Tibial artery (tissue), 4 donors: ENCODE results near the gene SKAP1.
A peak's percentile ranks its signal among the peaks of the same experiment; 100 is the strongest.

Source experiments
- DNase-seq, 2 donors: peaks; one replicate each; pipeline ENCODE4 v3.0.0-alpha.2; 2019
- H3K27ac ChIP-seq, 2 donors: fragments of 200-600 bp; sonication (generic) in 1 of 2; 1 replicate in 1 of 2; 2 replicates in 1 of 2; pipeline ENCODE4 v1.5.1; 2018 to 2019; ENCODE audit warnings: mild to moderate bottlenecking in 1 of 2
- H3K27me3 ChIP-seq, 2 donors: fragments of 200-600 bp; sonication (generic) in 1 of 2; one replicate each; pipeline versions ENCODE4 v1.5.1 to v1.6.0; 2016 to 2019
- H3K36me3 ChIP-seq, 3 donors: fragments of 200-600 bp; sonication (generic) in 2 of 3; one replicate each; pipeline ENCODE4 v1.5.1; 2016 to 2019; ENCODE audit warnings: mild to moderate bottlenecking in 2 of 3
- H3K4me1 ChIP-seq, 4 donors: fragments of 200-600 bp; sonication (generic) in 2 of 4; 1 replicate in 3 of 4; 2 replicates in 1 of 4; pipeline ENCODE4 v1.5.1; 2016 to 2019
- H3K4me3 ChIP-seq, 2 donors: fragments of 200-600 bp; sonication (generic) in 1 of 2; 1 replicate in 1 of 2; 2 replicates in 1 of 2; pipeline ENCODE4 v1.5.1; 2018 to 2019; ENCODE audit warnings: mild to moderate bottlenecking in 2 of 2
- H3K9me3 ChIP-seq, 3 donors: fragments of 200-600 bp; sonication (generic) in 1 of 3; one replicate each; pipeline ENCODE4 v1.5.1; 2016 to 2019
- intact Hi-C: fragments of 100-400 bp; cut with DNase I; formaldehyde crosslinking; loops from one replicate; pipeline ENCODE4 v1.15.0; 2023; ENCODE audit warnings: low total_unique reads
- TF ChIP-seq, protein P1 (sequence below), 2 experiments: fragments of 200-600 bp in 1 of 2; fragments of 450-650 bp in 1 of 2; IDR thresholded peaks; one replicate each; pipeline ENCODE4 v1.5.1; 2017 to 2019; ENCODE audit warnings: antibody characterized with exemption in 2 of 2, mild to moderate bottlenecking in 1 of 2, moderate library complexity in 1 of 2

SKAP1 gene

DNA sequence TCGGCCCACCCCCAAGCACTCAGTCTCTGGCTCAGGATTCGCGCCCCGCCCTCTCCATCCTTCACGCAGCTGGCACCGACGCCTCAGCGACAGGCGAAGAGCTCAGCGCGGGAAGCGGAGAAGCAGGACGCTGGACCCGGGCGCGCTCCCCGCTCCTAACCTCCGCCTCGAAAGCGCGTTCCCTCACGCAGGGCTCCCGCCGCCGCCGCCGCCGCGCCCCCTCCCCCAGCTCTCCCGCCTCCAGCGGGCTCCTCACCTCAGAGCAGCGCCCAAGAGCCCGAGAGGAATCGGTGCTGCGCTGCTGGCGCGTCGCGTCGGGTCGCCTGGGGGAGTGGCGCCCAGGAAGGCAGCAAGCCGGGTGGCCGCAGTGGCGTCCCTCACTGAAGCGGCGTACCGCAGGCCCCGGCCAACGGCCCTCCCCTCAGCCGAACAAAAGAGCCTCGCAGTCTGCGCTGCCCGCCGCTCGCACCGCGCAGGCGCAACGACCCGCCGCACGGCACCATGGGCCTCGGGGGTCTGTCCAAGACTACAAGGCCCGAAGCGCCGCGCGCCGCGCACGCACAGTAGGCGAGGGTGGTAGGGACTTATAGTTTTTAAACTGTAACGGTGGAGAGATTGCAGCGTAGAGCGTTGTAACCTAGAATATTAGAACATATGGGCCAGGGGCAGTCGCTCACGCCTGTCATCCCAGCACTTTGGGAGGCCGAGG is 328.8 kb downstream of the SKAP1 start, which contains the start of gene CBX1:
Gene CBX1 (minus strand): TSS at position 467 of the 709 bp plus-strand sequence. CDS start 24,474 bp downstream, outside the sequence.
- TF ChIP-seq, protein P1, sequence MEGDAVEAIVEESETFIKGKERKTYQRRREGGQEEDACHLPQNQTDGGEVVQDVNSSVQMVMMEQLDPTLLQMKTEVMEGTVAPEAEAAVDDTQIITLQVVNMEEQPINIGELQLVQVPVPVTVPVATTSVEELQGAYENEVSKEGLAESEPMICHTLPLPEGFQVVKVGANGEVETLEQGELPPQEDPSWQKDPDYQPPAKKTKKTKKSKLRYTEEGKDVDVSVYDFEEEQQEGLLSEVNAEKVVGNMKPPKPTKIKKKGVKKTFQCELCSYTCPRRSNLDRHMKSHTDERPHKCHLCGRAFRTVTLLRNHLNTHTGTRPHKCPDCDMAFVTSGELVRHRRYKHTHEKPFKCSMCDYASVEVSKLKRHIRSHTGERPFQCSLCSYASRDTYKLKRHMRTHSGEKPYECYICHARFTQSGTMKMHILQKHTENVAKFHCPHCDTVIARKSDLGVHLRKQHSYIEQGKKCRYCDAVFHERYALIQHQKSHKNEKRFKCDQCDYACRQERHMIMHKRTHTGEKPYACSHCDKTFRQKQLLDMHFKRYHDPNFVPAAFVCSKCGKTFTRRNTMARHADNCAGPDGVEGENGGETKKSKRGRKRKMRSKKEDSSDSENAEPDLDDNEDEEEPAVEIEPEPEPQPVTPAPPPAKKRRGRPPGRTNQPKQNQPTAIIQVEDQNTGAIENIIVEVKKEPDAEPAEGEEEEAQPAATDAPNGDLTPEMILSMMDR (IDR thresholded peaks at IDR 0.05): no peak
- DNase-seq: peak; percentile 93 to 95
- Histone ChIP-seq H3K36me3 (no peaks in the 10 kb centered on the region), H3K4me1 (peaks cover 0 to 18% (median 11%) of the 10 kb centered on the region in 4 donors), H3K9me3 (no peaks in the 10 kb centered on the region), H3K27me3 (no peaks in the 10 kb centered on the region), H3K4me3 (peak within 1 kb of the TSS; percentile 71 to 97), H3K27ac (peak within 1 kb of the TSS; percentile 83 to 94)
- intact Hi-C loops: loop anchor here (10.0 kb wide), 1 partner anchor 406 kb away; the partner anchor contains the start of gene TBKBP1

DNA sequence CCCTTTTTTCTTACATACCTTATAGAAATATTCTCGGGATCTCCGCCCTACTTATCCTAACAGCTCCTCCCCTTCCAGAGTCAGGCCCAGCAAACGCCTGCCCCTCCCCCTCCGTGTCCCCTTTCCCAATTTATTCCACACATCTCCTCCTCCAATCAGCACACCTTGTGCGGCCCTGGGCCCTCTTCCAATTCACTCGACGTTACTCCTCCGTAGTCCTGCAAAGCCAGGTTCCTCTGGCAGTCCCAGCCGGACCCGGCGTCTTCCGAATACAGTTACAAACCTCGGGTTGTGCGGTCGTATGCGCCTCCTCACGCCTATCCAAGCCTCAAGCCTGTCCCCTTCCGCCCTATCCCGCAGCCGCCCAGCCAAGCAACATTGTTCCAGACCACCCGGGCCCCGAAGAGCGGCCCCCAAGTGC is 329.4 kb downstream of the SKAP1 start:
- H3K9me3 ChIP-seq: no peaks in the 10 kb centered on the region

DNA sequence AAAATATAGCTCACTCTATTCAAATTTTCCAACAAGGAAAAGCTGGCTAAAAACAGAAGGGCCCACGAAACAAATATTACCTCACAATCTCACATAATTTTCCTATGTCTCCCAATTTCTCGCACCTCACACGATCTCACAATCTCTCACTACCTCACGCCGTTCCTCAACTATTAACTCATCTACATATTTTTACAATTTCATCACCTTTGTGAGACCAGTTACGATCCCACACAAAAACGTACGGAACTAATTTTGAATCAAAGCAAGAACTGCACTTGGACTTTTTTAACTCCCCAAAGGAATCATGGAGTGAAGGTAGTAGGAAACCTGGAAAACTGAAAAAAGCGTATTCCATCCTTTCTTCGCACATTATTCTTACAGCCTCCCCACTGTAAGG is 329.9 kb downstream of the SKAP1 start:
- Histone ChIP-seq H3K4me1 (peaks cover 0 to 18% (median 11%) of the 10 kb centered on the region in 4 donors), H3K27me3 (no peaks in the 10 kb centered on the region), H3K9me3 (no peaks in the 10 kb centered on the region), H3K4me3 (peak overlapping the region; percentile 71 to 97), H3K27ac (peak overlapping the region; percentile 83 to 94), H3K36me3 (peaks cover 0 to 8% (median 0%) of the 10 kb centered on the region in 3 donors)
- DNase-seq: no peak
- TF ChIP-seq, protein P1 (IDR thresholded peaks at IDR 0.05): no peak
- intact Hi-C loops: loop anchor here (10.0 kb wide), 1 partner anchor 405 kb away; the partner anchor contains the start of gene TBKBP1

More for the DNA sequence above, 329.4 kb downstream of the SKAP1 start:
- peaks cover 0 to 18% (median 11%) of the 10 kb centered on the region in 4 donors for H3K4me1 ChIP-seq
- no peaks in the 10 kb centered on the region for H3K27me3 ChIP-seq
- DNase-seq: peak; percentile 41 to 76
- peak overlapping the region; percentile 83 to 94 for H3K27ac ChIP-seq
- H3K36me3 ChIP-seq: peaks cover 0 to 5% (median 0%) of the 10 kb centered on the region in 3 donors
- TF ChIP-seq, protein P1 (IDR thresholded peaks at IDR 0.05): no peak
- peak overlapping the region; percentile 71 to 97 for H3K4me3 ChIP-seq
- intact Hi-C loops: loop anchor here (10.0 kb wide), 1 partner anchor 406 kb away; the partner anchor contains the start of gene TBKBP1

DNA sequence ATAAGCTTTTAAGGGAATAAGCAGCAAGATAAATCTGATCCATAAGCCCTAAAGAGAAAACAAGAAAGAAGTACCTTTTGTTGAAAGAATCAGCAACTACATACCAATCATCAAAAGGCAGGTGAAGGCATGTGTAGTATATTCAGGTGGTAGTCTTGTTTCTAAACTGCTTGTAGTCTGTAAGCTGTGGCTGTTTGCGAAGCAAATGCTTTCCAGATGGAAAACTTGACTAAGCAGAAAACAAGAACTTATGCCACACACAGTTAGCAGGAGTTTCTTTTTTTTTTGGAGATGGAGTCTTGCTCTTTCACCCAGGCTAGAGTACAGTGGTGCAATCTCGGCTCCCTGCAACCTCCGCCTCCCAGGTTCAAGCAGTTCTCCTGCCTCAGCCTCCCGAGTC is 334.4 kb downstream of the SKAP1 start:
- H3K36me3 ChIP-seq: peaks cover 0 to 19% (median 8%) of the 10 kb centered on the region in 3 donors
- H3K4me3 ChIP-seq: no peak overlapping the region
- H3K27me3 ChIP-seq: no peaks in the 10 kb centered on the region
- H3K9me3 ChIP-seq: no peaks in the 10 kb centered on the region
- intact Hi-C loops: no loop called here
- H3K27ac ChIP-seq: no peak overlapping the region
- no peak for DNase-seq
- H3K4me1 ChIP-seq: peaks cover 0 to 18% (median 9%) of the 10 kb centered on the region in 4 donors
- TF ChIP-seq, protein P1 (IDR thresholded peaks at IDR 0.05): no peak

DNA sequence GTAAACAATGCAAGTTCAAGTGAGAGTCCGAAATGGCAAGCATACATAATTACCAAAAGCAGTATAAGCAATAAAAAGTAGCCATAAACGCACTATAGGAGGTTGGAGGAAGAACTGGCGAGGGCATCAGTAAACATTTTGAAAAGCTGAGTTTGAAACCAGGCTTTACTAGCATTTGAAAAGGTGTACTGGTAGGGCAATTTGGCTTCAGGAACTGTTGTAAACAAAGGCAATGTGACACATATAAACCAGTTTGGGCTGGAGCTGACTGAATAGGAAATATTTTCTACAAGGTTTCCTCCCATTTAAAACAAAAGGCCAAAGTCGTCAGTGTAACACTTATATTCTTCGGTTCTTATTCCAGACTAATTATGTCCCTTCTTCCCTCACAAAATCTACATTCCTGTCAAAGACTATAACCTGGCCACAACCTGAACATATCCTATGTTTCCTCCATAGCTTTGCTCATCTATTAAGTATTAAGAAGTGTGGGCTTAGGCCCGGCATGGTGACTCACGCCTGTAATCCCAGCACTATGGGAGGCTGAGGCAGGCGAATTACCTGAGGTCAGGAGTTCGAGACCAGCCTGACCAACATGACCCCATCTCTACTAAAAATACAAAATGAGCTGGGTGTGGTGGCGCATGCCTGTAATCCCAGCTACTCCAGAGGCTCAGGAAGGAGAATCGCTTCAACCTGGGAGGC is 336.5 kb downstream of the SKAP1 start:
- Histone ChIP-seq H3K9me3 (no peaks in the 10 kb centered on the region), H3K27ac (no peak overlapping the region), H3K4me3 (no peak overlapping the region), H3K36me3 (peaks cover 0 to 19% (median 8%) of the 10 kb centered on the region in 3 donors), H3K4me1 (peaks cover 0 to 4% (median 0%) of the 10 kb centered on the region in 4 donors), H3K27me3 (no peaks in the 10 kb centered on the region)
- TF ChIP-seq, protein P1 (IDR thresholded peaks at IDR 0.05): no peak
- no peak for DNase-seq
- intact Hi-C loops: no loop called here
